WTC11 (cell line): Measurements from ENCODE around the gene UTP4.

Experiments used
- ESRRA ChIP-seq: sonication (generic); formaldehyde crosslinking; IDR thresholded peaks from 2 replicates; pipeline ENCODE4 v1.8.1; 2022; ENCODE audit warnings: mild to moderate bottlenecking, missing genetic modification reagents, borderline replicate concordance
- NR2C2 ChIP-seq: sonication (generic); formaldehyde crosslinking; IDR thresholded peaks from 2 replicates; pipeline ENCODE4 v1.8.0; 2022; ENCODE audit warnings: mild to moderate bottlenecking, missing genetic modification reagents
- ZNF317 ChIP-seq: sonication (generic); formaldehyde crosslinking; IDR thresholded peaks from 2 replicates; pipeline ENCODE4 v1.8.1; 2023; ENCODE audit warnings: low read depth, mild to moderate bottlenecking, moderate library complexity, missing genetic modification reagents, borderline replicate concordance
- TF ChIP-seq, protein P1 (sequence below): sonication (generic); formaldehyde crosslinking; IDR thresholded peaks from 2 replicates; pipeline ENCODE4 v1.8.1; 2022; ENCODE audit warnings: mild to moderate bottlenecking, moderate library complexity, missing genetic modification reagents
- TF ChIP-seq, protein P2 (sequence below): sonication (generic); formaldehyde crosslinking; conservative IDR thresholded peaks from 2 replicates; pipeline ENCODE4 v1.8.1; 2022; ENCODE audit warnings: mild to moderate bottlenecking, missing genetic modification reagents
- TF ChIP-seq, protein P3 (sequence below): fragments of 200-600 bp; IDR thresholded peaks from 2 replicates; pipeline ENCODE4 v1.8.0; 2022; ENCODE audit warnings: antibody characterized with exemption
- TF ChIP-seq, protein P4 (sequence below): sonication (generic); formaldehyde crosslinking; IDR thresholded peaks from 2 replicates; pipeline ENCODE4 v1.8.0; 2022; ENCODE audit warnings: mild to moderate bottlenecking, missing genetic modification reagents

DNA sequence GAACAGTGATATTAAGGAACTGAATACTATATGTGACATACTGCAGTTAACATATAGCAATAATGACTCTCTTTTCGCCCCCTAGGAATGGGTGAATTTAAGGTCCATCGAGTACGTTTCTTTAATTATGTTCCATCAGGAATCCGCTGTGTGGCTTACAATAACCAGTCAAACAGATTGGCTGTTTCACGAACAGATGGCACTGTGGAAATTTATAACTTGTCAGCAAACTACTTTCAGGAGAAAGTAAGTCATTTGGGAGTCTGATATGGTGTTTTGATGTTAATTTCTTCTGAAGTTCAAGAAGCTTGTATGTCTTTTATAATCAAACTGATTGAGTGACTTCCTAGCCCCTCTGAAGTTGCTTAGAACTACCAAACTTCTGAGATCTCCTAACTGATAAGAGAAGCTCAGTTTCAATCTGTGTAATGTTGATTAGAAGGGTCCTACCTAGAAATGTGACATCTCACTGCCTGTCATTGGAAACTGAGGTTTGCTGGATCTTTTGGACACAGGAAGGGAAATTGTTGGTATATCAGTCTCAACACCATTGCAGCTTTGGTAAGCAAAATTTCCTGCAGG lies 1.0 kb downstream of the UTP4 start:
- TF ChIP-seq, protein P1, sequence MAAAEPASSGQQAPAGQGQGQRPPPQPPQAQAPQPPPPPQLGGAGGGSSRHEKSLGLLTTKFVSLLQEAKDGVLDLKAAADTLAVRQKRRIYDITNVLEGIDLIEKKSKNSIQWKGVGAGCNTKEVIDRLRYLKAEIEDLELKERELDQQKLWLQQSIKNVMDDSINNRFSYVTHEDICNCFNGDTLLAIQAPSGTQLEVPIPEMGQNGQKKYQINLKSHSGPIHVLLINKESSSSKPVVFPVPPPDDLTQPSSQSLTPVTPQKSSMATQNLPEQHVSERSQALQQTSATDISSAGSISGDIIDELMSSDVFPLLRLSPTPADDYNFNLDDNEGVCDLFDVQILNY (CRISPR knock-in tag), result no peak
- TF ChIP-seq, protein P2, sequence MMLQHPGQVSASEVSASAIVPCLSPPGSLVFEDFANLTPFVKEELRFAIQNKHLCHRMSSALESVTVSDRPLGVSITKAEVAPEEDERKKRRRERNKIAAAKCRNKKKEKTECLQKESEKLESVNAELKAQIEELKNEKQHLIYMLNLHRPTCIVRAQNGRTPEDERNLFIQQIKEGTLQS, result no peak
- TF ChIP-seq, protein P3, sequence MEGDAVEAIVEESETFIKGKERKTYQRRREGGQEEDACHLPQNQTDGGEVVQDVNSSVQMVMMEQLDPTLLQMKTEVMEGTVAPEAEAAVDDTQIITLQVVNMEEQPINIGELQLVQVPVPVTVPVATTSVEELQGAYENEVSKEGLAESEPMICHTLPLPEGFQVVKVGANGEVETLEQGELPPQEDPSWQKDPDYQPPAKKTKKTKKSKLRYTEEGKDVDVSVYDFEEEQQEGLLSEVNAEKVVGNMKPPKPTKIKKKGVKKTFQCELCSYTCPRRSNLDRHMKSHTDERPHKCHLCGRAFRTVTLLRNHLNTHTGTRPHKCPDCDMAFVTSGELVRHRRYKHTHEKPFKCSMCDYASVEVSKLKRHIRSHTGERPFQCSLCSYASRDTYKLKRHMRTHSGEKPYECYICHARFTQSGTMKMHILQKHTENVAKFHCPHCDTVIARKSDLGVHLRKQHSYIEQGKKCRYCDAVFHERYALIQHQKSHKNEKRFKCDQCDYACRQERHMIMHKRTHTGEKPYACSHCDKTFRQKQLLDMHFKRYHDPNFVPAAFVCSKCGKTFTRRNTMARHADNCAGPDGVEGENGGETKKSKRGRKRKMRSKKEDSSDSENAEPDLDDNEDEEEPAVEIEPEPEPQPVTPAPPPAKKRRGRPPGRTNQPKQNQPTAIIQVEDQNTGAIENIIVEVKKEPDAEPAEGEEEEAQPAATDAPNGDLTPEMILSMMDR, result no peak
- TF ChIP-seq, protein P4, sequence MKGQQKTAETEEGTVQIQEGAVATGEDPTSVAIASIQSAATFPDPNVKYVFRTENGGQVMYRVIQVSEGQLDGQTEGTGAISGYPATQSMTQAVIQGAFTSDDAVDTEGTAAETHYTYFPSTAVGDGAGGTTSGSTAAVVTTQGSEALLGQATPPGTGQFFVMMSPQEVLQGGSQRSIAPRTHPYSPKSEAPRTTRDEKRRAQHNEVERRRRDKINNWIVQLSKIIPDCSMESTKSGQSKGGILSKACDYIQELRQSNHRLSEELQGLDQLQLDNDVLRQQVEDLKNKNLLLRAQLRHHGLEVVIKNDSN (CRISPR knock-in tag), result no peak
- no peak for TF ChIP-seq NR2C2 (CRISPR knock-in tag)
- TF ChIP-seq ZNF317 (CRISPR knock-in tag), result no peak
- no peak for TF ChIP-seq ESRRA (CRISPR knock-in tag)
